ENCODE measurements around the gene SYT1. TPM values are rescaled to one million over a fixed set of nuclear protein-coding genes. Genes with fewer than 3 reads are reported as not detected.

Gene SYT1
- total and polyA plus RNA-seq, 2 of the 8 experiments (the other 6 are each of a cell fraction or from before 2014, with no cell fraction given), result 11.0 to 34.6 TPM

GRCh38 chr12:79444089-79444488 lies 579.5 kb downstream of the SYT1 start:
- H2AK5ac ChIP-seq (ENCODE audit: low read depth, low read length), result no peak overlapping the region
- H2BK5ac ChIP-seq (ENCODE audit: low read depth, low read length), result no peak overlapping the region
- no peaks in the 10 kb centered on the region for H4K20me1 ChIP-seq (replicated peaks in 1 of 2; ENCODE audit: control insufficient read depth in 1 of 2, insufficient read depth in 2 of 2, low read length in 2 of 2)
- peaks cover 3% of the 10 kb centered on the region; the same call in 1 of the 2 replicates for H3K79me1 ChIP-seq (ENCODE audit: low read depth, low read length)
- H4K91ac ChIP-seq (replicated peaks; ENCODE audit: insufficient read length, low read length), result no peak overlapping the region
- peaks cover 0 to 1% (median 0%) of the 10 kb centered on the region in 4 experiments; a peak in 1 of 7 replicates for H3K27me3 ChIP-seq (replicated peaks in 1 of 4; ENCODE audit: control insufficient read depth in 3 of 4, extremely low read depth in 1 of 4, insufficient read depth in 3 of 4, low read length in 3 of 4)
- H3K4me2 ChIP-seq (ENCODE audit: insufficient read depth in 1 of 2, low read depth in 2 of 2, low read length in 2 of 2), result no peak overlapping the region
- peaks cover 0 to 15% (median 3%) of the 10 kb centered on the region in 4 experiments; a peak in 2 of 8 replicates for H3K36me3 ChIP-seq (ENCODE audit: control insufficient read depth in 2 of 4, insufficient read depth in 4 of 4, low read length in 3 of 4)
- ChIA-PET CTCF (ENCODE audit: partially characterized antibody) (interaction anchor here (0.8 to 0.9 kb wide), 2 partner anchors 9 to 24 kb away, joined by 4 to 5 read pairs; no protein-coding TSS in a partner anchor), POLR2A (ENCODE audit: partially characterized antibody) (no interaction called here)
- no peak overlapping the region for H3K56ac ChIP-seq (replicated peaks; ENCODE audit: insufficient read length, low read depth, low read length)
- no peaks in the 10 kb centered on the region for H3K79me2 ChIP-seq (ENCODE audit: control insufficient read depth in 1 of 2, insufficient read depth in 2 of 2, low read length in 2 of 2)
- H3K9me3 ChIP-seq (ENCODE audit: insufficient read depth in 2 of 2, low read depth in 1 of 2, low read length in 1 of 2), result no peaks in the 10 kb centered on the region
- H3K18ac ChIP-seq (ENCODE audit: extremely low read depth, low read length), result no peak overlapping the region
- DNase-seq (ENCODE audit: low read depth in 1 of 2, low spot score in 2 of 2) (no peak), FAIRE-seq (peak; percentile 7)
- H4K5ac ChIP-seq (ENCODE audit: insufficient read length, low read depth, low read length), result no peak overlapping the region
- H3K23ac ChIP-seq (ENCODE audit: insufficient read length), result no peak overlapping the region
- no peak overlapping the region for H2BK12ac ChIP-seq (ENCODE audit: low read depth, low read length)
- no peak overlapping the region for H2BK15ac ChIP-seq (ENCODE audit: low read length)
- H3K4me1 ChIP-seq (replicated peaks in 1 of 4; ENCODE audit: control insufficient read depth in 3 of 4, insufficient read depth in 4 of 4, low read length in 3 of 4), result no peaks in the 10 kb centered on the region
- H3K9ac ChIP-seq (replicated peaks in 1 of 4; ENCODE audit: extremely low read depth in 1 of 4, low read depth in 3 of 4, low read length in 3 of 4), result no peak overlapping the region
- H3K27ac ChIP-seq (ENCODE audit: low read depth, low read length), result no peak overlapping the region
- no peak overlapping the region for H3K14ac ChIP-seq (ENCODE audit: insufficient read length)
- H2BK20ac ChIP-seq (ENCODE audit: low read length), result no peak overlapping the region
- H4K8ac ChIP-seq (ENCODE audit: extremely low read depth, insufficient read depth, low read length), result no peak overlapping the region
- H3K4me3 ChIP-seq (ENCODE audit: extremely low read depth in 1 of 4, insufficient read depth in 2 of 4, low read depth in 3 of 4, low read length in 4 of 4), result no peak overlapping the region
- H3K4ac ChIP-seq (replicated peaks; ENCODE audit: insufficient read length, low read depth, low read length), result no peak overlapping the region
- no peak overlapping the region for H2BK120ac ChIP-seq (replicated peaks; ENCODE audit: low read depth, low read length)
- H2AFZ ChIP-seq (ENCODE audit: low read length), result no peak overlapping the region
- no peaks in the 10 kb centered on the region for H3K23me2 ChIP-seq (ENCODE audit: low read depth, low read length)
- peak; percentile 39; the same call in 1 of the 2 replicates for TF ChIP-seq MAFK (IDR thresholded peaks at IDR 0.05; ENCODE audit: low read depth, low read length)
- no peak for TF ChIP-seq GABPA (IDR thresholded peaks at IDR 0.05; ENCODE audit: borderline replicate concordance, insufficient read depth, low read length)

Measured in H1 (cell line).